ENCODE results near the gene TNFRSF6B. TPM values are rescaled to one million over a fixed set of nuclear protein-coding genes. Genes with fewer than 3 reads are reported as not detected.

The TNFRSF6B gene
- polyA plus RNA-seq, 1 donor: 1.6 TPM

- DNase-seq: peak; percentile 90
Observed at GRCh38 chr20:63739130-63740069, 42.9 kb downstream of the TNFRSF6B start, which contains the start of gene SLC2A4RG. Gene SLC2A4RG (plus strand): TSS chr20:63739776. CDS start chr20:63739913, 137 bp downstream.

GRCh38 chr20:63740070-63740626 lies 43.7 kb downstream of the TNFRSF6B start:
- DNase-seq: peak; percentile 68

- peak; percentile 95 for DNase-seq
Observed at GRCh38 chr20:63740627-63741353, 44.3 kb downstream of the TNFRSF6B start.

GRCh38 chr20:63741354-63741675 lies 44.9 kb downstream of the TNFRSF6B start:
- no peak for DNase-seq

GRCh38 chr20:63741676-63742380 lies 45.4 kb downstream of the TNFRSF6B start:
- no peak for DNase-seq

GRCh38 chr20:63742381-63743024 lies 46.1 kb downstream of the TNFRSF6B start:
- no peak for DNase-seq

- DNase-seq: no peak
Observed at GRCh38 chr20:63743210-63743970, 46.9 kb downstream of the TNFRSF6B start.

GRCh38 chr20:63744158-63744557 lies 47.7 kb downstream of the TNFRSF6B start:
- DNase-seq: no peak

- DNase-seq: no peak
Observed at GRCh38 chr20:63744574-63745423, 48.3 kb downstream of the TNFRSF6B start.

- DNase-seq: no peak
Observed at GRCh38 chr20:63745424-63745805, 49.0 kb downstream of the TNFRSF6B start.

- DNase-seq: no peak
Observed at GRCh38 chr20:63745961-63746731, 49.7 kb downstream of the TNFRSF6B start.

- no peak for DNase-seq
Observed at GRCh38 chr20:63746751-63747315, 50.4 kb downstream of the TNFRSF6B start.

GRCh38 chr20:63747622-63748069 lies 51.2 kb downstream of the TNFRSF6B start:
- no peak for DNase-seq

Other genes starting within 250 kb of the TNFRSF6B start
- gene KCNQ2, start 224.0 kb upstream of the TNFRSF6B start, polyA plus RNA-seq (ENCODE audit: insufficient read length): 1.8 TPM
- 1,012 TPM for gene EEF1A2, start 197.6 kb upstream of the TNFRSF6B start, polyA plus RNA-seq (ENCODE audit: insufficient read length)
- 287 TPM for gene PPDPF, start 175.9 kb upstream of the TNFRSF6B start, polyA plus RNA-seq (ENCODE audit: insufficient read length)
- 0.41 TPM for gene PTK6, start 159.3 kb upstream of the TNFRSF6B start, polyA plus RNA-seq (ENCODE audit: insufficient read length)
- gene SRMS, start 148.9 kb upstream of the TNFRSF6B start, polyA plus RNA-seq (ENCODE audit: insufficient read length): not detected
- gene FNDC11, start 142.5 kb upstream of the TNFRSF6B start, polyA plus RNA-seq (ENCODE audit: insufficient read length): 0.13 TPM
- 7.6 TPM for gene HELZ2, start 122.4 kb upstream of the TNFRSF6B start, polyA plus RNA-seq (ENCODE audit: insufficient read length)
- 8.0 TPM for gene GMEB2, start 69.6 kb upstream of the TNFRSF6B start, polyA plus RNA-seq (ENCODE audit: insufficient read length)
- 13.5 TPM for gene STMN3, start 43.2 kb upstream of the TNFRSF6B start, polyA plus RNA-seq (ENCODE audit: insufficient read length)
- gene RTEL1, start 38.3 kb upstream of the TNFRSF6B start, polyA plus RNA-seq (ENCODE audit: insufficient read length): 12.2 TPM
- gene ARFRP1, start 11.3 kb downstream of the TNFRSF6B start, polyA plus RNA-seq (ENCODE audit: insufficient read length): 31.7 TPM
- 17.1 TPM for gene ZGPAT, start 11.4 kb downstream of the TNFRSF6B start, polyA plus RNA-seq (ENCODE audit: insufficient read length)
- gene LIME1, start 40.0 kb downstream of the TNFRSF6B start, polyA plus RNA-seq (ENCODE audit: insufficient read length): 6.2 TPM
- 189 TPM for gene SLC2A4RG, start 43.1 kb downstream of the TNFRSF6B start, polyA plus RNA-seq (ENCODE audit: insufficient read length)
- gene ZBTB46, start 134.6 kb downstream of the TNFRSF6B start, polyA plus RNA-seq (ENCODE audit: insufficient read length): 24.7 TPM
- not detected for gene ABHD16B, start 164.8 kb downstream of the TNFRSF6B start, polyA plus RNA-seq (ENCODE audit: insufficient read length)
- gene TPD52L2, start 168.6 kb downstream of the TNFRSF6B start, polyA plus RNA-seq (ENCODE audit: insufficient read length): 87.2 TPM
- 33.3 TPM for gene DNAJC5, start 198.5 kb downstream of the TNFRSF6B start, polyA plus RNA-seq (ENCODE audit: insufficient read length)

Measured in hindlimb muscle (tissue), 1 donor.